Measurements from ENCODE around the gene ARL8A.

ARL8A gene

GRCh38 chr1:202165267-202165941, 20.9 kb upstream of the ARL8A start:
- DNase-seq (ENCODE audit: low read depth), result no peak
- no peak for TF ChIP-seq CTCF (conservative IDR thresholded peaks at IDR 0.05; ENCODE audit: control insufficient read depth, insufficient read depth, low read depth, low read length)
- H3K4me3 ChIP-seq (ENCODE audit: control insufficient read depth, low read depth, low read length), result no peak overlapping the region

- DNase-seq (ENCODE audit: low read depth), result no peak
- no peak overlapping the region for H3K4me3 ChIP-seq (ENCODE audit: control insufficient read depth, low read depth, low read length)
- no peak for TF ChIP-seq CTCF (conservative IDR thresholded peaks at IDR 0.05; ENCODE audit: control insufficient read depth, insufficient read depth, low read depth, low read length)
Measured at GRCh38 chr1:202164271-202165037, 19.9 kb upstream of the ARL8A start.

GRCh38 chr1:202163281-202164270, 19.0 kb upstream of the ARL8A start:
- H3K4me3 ChIP-seq (ENCODE audit: control insufficient read depth, low read depth, low read length), result no peak overlapping the region
- no peak for TF ChIP-seq CTCF (conservative IDR thresholded peaks at IDR 0.05; ENCODE audit: control insufficient read depth, insufficient read depth, low read depth, low read length)
- DNase-seq (ENCODE audit: low read depth), result no peak

- no peak overlapping the region for H3K4me3 ChIP-seq (ENCODE audit: control insufficient read depth, low read depth, low read length)
- DNase-seq (ENCODE audit: low read depth), result no peak
- no peak for TF ChIP-seq CTCF (conservative IDR thresholded peaks at IDR 0.05; ENCODE audit: control insufficient read depth, insufficient read depth, low read depth, low read length)
Measured at GRCh38 chr1:202162418-202163280, 18.1 kb upstream of the ARL8A start.

- no peak for DNase-seq (ENCODE audit: low read depth)
- H3K4me3 ChIP-seq (ENCODE audit: control insufficient read depth, low read depth, low read length), result no peak overlapping the region
- TF ChIP-seq CTCF (conservative IDR thresholded peaks at IDR 0.05; ENCODE audit: control insufficient read depth, insufficient read depth, low read depth, low read length), result no peak
Measured at GRCh38 chr1:202162047-202162417, 17.5 kb upstream of the ARL8A start.
